Endothelial cell of hepatic sinusoid (primary cell): ENCODE results near the gene ZG16.

Experiments used
- in situ Hi-C: cut with HindIII; loops from 2 replicates; pipeline ENCODE4 v1.10.0; 2017; ENCODE audit warnings: low sequenced_read_pairs

Gene ZG16

GRCh38 chr16:29816694-29817441 is 38.8 kb downstream of the ZG16 start:
- in situ Hi-C loops, result no loop called here

GRCh38 chr16:29818082-29818481 is 40.0 kb downstream of the ZG16 start:
- in situ Hi-C loops, result no loop called here

- in situ Hi-C loops, result no loop called here
These were observed 41.5 kb downstream of the ZG16 start for GRCh38 chr16:29819506-29819905.

GRCh38 chr16:29820271-29820701 is 42.2 kb downstream of the ZG16 start, which contains the start of gene MVP:
TSS of gene MVP (plus strand) at chr16:29820462. CDS start at chr16:29830550, 10,088 bp downstream.
- in situ Hi-C loops, result no loop called here

GRCh38 chr16:29820730-29821642 is 42.9 kb downstream of the ZG16 start:
- in situ Hi-C loops, result no loop called here

- in situ Hi-C loops, result no loop called here
These were observed 43.6 kb downstream of the ZG16 start for GRCh38 chr16:29821643-29822115.

GRCh38 chr16:29824589-29825144 is 46.6 kb downstream of the ZG16 start:
- in situ Hi-C loops, result loop anchor here (5.0 kb wide), 1 partner anchor 38 kb away; the partner anchor contains the start of gene CDIPT

GRCh38 chr16:29825145-29826044 is 47.3 kb downstream of the ZG16 start:
- in situ Hi-C loops, result loop anchor here (5.0 kb wide), 1 partner anchor 37 kb away; the partner anchor contains the start of gene CDIPT

GRCh38 chr16:29826342-29826695 is 48.3 kb downstream of the ZG16 start:
- in situ Hi-C loops, result loop anchor here (5.0 kb wide), 1 partner anchor 36 kb away; the partner anchor contains the start of gene CDIPT

GRCh38 chr16:29830774-29831173 is 52.7 kb downstream of the ZG16 start:
- in situ Hi-C loops, result no loop called here

- in situ Hi-C loops, result no loop called here
These were observed 53.4 kb downstream of the ZG16 start for GRCh38 chr16:29831490-29831889.
